Astrocyte of the spinal cord (primary cell): ENCODE data around the gene TEFM.

Source experiments
- DNase-seq: peaks from one replicate; pipeline ENCODE4 v3.0.0; 2011; ENCODE audit warnings: low read depth, low spot score
- H3K4me3 ChIP-seq: 2 replicates; pipeline ENCODE4 v1.5.1; 2011; ENCODE audit warnings: low read depth, mild to moderate bottlenecking, low read length, moderate library complexity
- CTCF ChIP-seq: IDR thresholded peaks from 2 replicates; pipeline ENCODE4 v1.5.1; 2012; ENCODE audit warnings: low read depth, mild to moderate bottlenecking, low read length, inconsistent platforms
- in situ Hi-C: cut with HindIII; loops from 2 replicates; pipeline ENCODE4 v1.10.0; 2017; ENCODE audit warnings: low sequenced_read_pairs

The TEFM gene

GRCh38 chr17:30908717-30909420 lies 2.8 kb upstream of the TEFM start:
- no peak for TF ChIP-seq CTCF
- no peak overlapping the region for H3K4me3 ChIP-seq
- DNase-seq: no peak
- in situ Hi-C loops: no loop called here

DNA sequence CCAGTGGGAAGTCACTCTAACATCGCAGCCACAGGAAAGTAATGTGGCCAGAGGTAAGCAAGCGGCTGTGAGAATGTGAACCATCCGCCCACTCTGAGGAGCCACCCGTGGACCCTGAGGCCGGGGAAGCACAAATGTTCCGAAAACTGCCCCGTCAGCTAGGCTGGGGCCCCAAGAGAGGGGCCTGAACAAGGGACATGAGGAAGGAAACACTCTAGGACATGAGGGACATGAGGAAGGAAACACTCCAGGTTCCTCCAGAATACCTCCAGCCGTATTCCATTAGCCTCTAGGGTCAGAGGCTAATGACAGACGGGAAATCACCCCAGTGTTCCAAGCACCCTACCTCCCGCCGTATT lies 317 bp downstream of the TEFM start:
- TF ChIP-seq CTCF: no peak
- peak; percentile 17 for DNase-seq
- in situ Hi-C loops: no loop called here
- peak overlapping the region; percentile 74 for H3K4me3 ChIP-seq

GRCh38 chr17:30897311-30897710 lies 8.7 kb downstream of the TEFM start:
- no peak overlapping the region for H3K4me3 ChIP-seq
- TF ChIP-seq CTCF: no peak
- DNase-seq: no peak
- in situ Hi-C loops: no loop called here

DNA sequence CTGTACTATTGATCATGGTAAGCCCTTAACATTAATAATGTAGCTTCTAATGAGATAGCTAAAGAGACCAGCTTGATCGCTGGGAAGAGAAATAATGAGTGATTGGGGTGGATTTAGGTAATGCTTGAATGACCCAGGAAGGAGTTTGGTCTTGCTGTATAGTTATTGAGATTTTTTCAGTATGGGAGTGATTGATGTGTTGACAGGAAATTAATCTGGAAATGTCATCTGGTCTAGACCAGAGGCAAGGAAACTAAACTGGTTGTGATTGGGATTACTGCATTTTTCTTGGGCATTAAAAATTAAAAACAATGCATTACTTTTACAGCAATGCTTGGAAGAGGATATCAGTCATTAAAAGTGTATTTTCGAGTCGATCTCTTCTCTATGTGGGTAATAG lies 11.8 kb downstream of the TEFM start:
- DNase-seq: no peak
- H3K4me3 ChIP-seq: no peak overlapping the region
- in situ Hi-C loops: no loop called here
- TF ChIP-seq CTCF: no peak

DNA sequence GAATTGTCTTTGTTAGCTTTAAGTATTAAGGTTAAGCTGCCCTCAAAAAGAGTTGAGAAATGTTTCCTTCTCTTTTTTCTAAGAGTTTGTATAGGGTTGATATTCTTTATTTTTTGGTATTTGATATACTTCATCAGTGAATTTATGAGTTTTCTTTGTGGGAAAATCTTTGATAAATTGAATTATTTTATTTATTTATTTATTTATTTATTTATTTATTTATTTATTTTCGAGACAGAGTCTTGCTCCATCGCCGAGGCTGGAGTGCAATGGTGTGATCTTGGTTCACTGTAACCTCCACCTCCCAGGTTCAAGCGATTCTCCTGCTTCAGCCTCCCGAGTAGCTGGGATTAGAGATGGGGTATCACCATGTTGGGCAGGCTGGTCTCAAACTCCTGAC lies 19.9 kb downstream of the TEFM start:
- in situ Hi-C loops: no loop called here
- no peak for DNase-seq
- TF ChIP-seq CTCF: no peak
- H3K4me3 ChIP-seq: no peak overlapping the region

GRCh38 chr17:30869005-30869404 lies 37.0 kb downstream of the TEFM start:
- no peak for TF ChIP-seq CTCF
- in situ Hi-C loops: no loop called here
- no peak for DNase-seq
- no peak overlapping the region for H3K4me3 ChIP-seq

- TF ChIP-seq CTCF: no peak
- in situ Hi-C loops: no loop called here
- no peak overlapping the region for H3K4me3 ChIP-seq
These were observed 41.4 kb downstream of the TEFM start for GRCh38 chr17:30864636-30865035.

More at GRCh38 chr17:30864636-30865035, 41.4 kb downstream of the TEFM start:
- no peak for DNase-seq
